ENCODE results near the gene SLBP. TPM values are rescaled to one million over a fixed set of nuclear protein-coding genes. Genes with fewer than 3 reads are reported as not detected.

Gene SLBP
- total RNA-seq, 1 experiment from 2014 or later: 73.4 TPM

- no TSS peak for BruUV-seq (replicated peaks)
- DNase-seq (ENCODE audit: low read depth, low spot score) (no peak), ATAC-seq (no peak)
- POLR2A ChIA-PET: no interaction called here
- TF ChIP-seq, protein P1, sequence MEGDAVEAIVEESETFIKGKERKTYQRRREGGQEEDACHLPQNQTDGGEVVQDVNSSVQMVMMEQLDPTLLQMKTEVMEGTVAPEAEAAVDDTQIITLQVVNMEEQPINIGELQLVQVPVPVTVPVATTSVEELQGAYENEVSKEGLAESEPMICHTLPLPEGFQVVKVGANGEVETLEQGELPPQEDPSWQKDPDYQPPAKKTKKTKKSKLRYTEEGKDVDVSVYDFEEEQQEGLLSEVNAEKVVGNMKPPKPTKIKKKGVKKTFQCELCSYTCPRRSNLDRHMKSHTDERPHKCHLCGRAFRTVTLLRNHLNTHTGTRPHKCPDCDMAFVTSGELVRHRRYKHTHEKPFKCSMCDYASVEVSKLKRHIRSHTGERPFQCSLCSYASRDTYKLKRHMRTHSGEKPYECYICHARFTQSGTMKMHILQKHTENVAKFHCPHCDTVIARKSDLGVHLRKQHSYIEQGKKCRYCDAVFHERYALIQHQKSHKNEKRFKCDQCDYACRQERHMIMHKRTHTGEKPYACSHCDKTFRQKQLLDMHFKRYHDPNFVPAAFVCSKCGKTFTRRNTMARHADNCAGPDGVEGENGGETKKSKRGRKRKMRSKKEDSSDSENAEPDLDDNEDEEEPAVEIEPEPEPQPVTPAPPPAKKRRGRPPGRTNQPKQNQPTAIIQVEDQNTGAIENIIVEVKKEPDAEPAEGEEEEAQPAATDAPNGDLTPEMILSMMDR (IDR thresholded peaks at IDR 0.05): no peak
- no peak for TF ChIP-seq POLR2AphosphoS5 (IDR thresholded peaks at IDR 0.05; ENCODE audit: low read depth, low read length)
- Histone ChIP-seq H3K27ac (ENCODE audit: low read length) (no peak overlapping the region), H3K36me3 (ENCODE audit: control insufficient read depth, insufficient read depth, low read length) (no peaks in the 10 kb centered on the region), H3K27me3 (ENCODE audit: control insufficient read depth, insufficient read depth, low read length) (no peaks in the 10 kb centered on the region), H3K9me3 (ENCODE audit: control insufficient read depth, insufficient read depth, low read depth, low read length) (no peaks in the 10 kb centered on the region), H3K4me1 (ENCODE audit: control insufficient read depth, insufficient read depth, low read length) (no peaks in the 10 kb centered on the region), H3K4me3 (ENCODE audit: low read depth in 2 of 2, low read length in 2 of 2) (no peak overlapping the region)
- in situ Hi-C loops (cut with HindIII; ENCODE audit: low pct_unique_long_range_greater_than_20kb, low sequenced_read_pairs): no loop called here
- CTCF ChIA-PET: no interaction called here
- intact Hi-C loops (cut with micrococcal nuclease; ENCODE audit: unreplicated experiment): no loop called here
Measured at GRCh38 chr4:1668488-1668840, 43.7 kb downstream of the SLBP start.

- H3K36me3 ChIP-seq (ENCODE audit: control insufficient read depth, insufficient read depth, low read length): no peaks in the 10 kb centered on the region
- intact Hi-C loops (cut with micrococcal nuclease; ENCODE audit: unreplicated experiment): no loop called here
- ChIA-PET POLR2A (no interaction called here), CTCF (no interaction called here)
- in situ Hi-C loops (cut with HindIII; ENCODE audit: low pct_unique_long_range_greater_than_20kb, low sequenced_read_pairs): no loop called here
- TF ChIP-seq, protein P1 (IDR thresholded peaks at IDR 0.05): no peak
- TF ChIP-seq POLR2AphosphoS5 (IDR thresholded peaks at IDR 0.05; ENCODE audit: low read depth, low read length): no peak
- TF ChIP-seq SIN3A (IDR thresholded peaks at IDR 0.05; ENCODE audit: borderline replicate concordance, insufficient read depth, low read depth, low read length): no peak
- no peak for TF ChIP-seq TCF7L2 (IDR thresholded peaks at IDR 0.05; ENCODE audit: low read depth, low read length)
- TF ChIP-seq, protein P2, sequence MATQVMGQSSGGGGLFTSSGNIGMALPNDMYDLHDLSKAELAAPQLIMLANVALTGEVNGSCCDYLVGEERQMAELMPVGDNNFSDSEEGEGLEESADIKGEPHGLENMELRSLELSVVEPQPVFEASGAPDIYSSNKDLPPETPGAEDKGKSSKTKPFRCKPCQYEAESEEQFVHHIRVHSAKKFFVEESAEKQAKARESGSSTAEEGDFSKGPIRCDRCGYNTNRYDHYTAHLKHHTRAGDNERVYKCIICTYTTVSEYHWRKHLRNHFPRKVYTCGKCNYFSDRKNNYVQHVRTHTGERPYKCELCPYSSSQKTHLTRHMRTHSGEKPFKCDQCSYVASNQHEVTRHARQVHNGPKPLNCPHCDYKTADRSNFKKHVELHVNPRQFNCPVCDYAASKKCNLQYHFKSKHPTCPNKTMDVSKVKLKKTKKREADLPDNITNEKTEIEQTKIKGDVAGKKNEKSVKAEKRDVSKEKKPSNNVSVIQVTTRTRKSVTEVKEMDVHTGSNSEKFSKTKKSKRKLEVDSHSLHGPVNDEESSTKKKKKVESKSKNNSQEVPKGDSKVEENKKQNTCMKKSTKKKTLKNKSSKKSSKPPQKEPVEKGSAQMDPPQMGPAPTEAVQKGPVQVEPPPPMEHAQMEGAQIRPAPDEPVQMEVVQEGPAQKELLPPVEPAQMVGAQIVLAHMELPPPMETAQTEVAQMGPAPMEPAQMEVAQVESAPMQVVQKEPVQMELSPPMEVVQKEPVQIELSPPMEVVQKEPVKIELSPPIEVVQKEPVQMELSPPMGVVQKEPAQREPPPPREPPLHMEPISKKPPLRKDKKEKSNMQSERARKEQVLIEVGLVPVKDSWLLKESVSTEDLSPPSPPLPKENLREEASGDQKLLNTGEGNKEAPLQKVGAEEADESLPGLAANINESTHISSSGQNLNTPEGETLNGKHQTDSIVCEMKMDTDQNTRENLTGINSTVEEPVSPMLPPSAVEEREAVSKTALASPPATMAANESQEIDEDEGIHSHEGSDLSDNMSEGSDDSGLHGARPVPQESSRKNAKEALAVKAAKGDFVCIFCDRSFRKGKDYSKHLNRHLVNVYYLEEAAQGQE (IDR thresholded peaks at IDR 0.05; ENCODE audit: insufficient read depth in 1 of 2, low read depth in 2 of 2, low read length in 1 of 2): no peak
- BruUV-seq (replicated peaks): no TSS peak
- DNase-seq (ENCODE audit: low read depth, low spot score) (no peak), ATAC-seq (no peak)
- H3K9me3 ChIP-seq (ENCODE audit: control insufficient read depth, insufficient read depth, low read depth, low read length): no peaks in the 10 kb centered on the region
- no peak overlapping the region for H3K27ac ChIP-seq (ENCODE audit: low read length)
- no peak overlapping the region for H3K4me3 ChIP-seq (ENCODE audit: low read depth in 2 of 2, low read length in 2 of 2)
- no peaks in the 10 kb centered on the region for H3K4me1 ChIP-seq (ENCODE audit: control insufficient read depth, insufficient read depth, low read length)
- no peaks in the 10 kb centered on the region for H3K27me3 ChIP-seq (ENCODE audit: control insufficient read depth, insufficient read depth, low read length)
Measured at GRCh38 chr4:1667273-1667672, 44.8 kb downstream of the SLBP start.

DNA sequence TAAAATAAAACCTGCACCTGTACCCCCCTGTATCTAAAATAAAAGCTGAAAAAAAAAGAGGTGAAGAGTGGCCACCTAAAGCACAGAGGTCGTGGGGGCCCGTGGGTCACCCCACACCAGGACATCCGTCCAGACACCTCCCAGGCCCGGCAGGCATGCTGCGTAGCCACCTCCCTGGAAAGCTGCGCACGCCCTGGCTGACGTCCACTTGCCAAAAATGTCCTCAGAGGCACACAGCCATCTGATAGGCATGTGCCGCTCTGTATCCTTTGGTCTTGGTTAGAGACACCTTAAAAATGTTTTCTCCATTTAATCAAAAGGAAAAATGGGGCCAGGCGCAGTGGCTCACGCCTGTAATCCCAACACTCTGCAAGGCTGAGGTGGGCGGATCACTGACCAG, 45.7 kb downstream of the SLBP start:
- ChIA-PET POLR2A (interaction anchor here (0.6 kb wide), 1 partner anchor 13 kb away, joined by 4 read pairs; no protein-coding TSS in a partner anchor), CTCF (no interaction called here)
- no TSS peak for BruUV-seq (replicated peaks)
- Histone ChIP-seq H3K9me3 (ENCODE audit: control insufficient read depth, insufficient read depth, low read depth, low read length) (no peaks in the 10 kb centered on the region), H3K4me3 (ENCODE audit: low read depth in 2 of 2, low read length in 2 of 2) (no peak overlapping the region), H3K36me3 (ENCODE audit: control insufficient read depth, insufficient read depth, low read length) (no peaks in the 10 kb centered on the region), H3K27ac (ENCODE audit: low read length) (no peak overlapping the region), H3K4me1 (ENCODE audit: control insufficient read depth, insufficient read depth, low read length) (no peaks in the 10 kb centered on the region), H3K27me3 (ENCODE audit: control insufficient read depth, insufficient read depth, low read length) (no peaks in the 10 kb centered on the region)
- ATAC-seq (no peak), DNase-seq (ENCODE audit: low read depth, low spot score) (no peak)
- intact Hi-C loops (cut with micrococcal nuclease; ENCODE audit: unreplicated experiment): no loop called here
- in situ Hi-C loops (cut with HindIII; ENCODE audit: low pct_unique_long_range_greater_than_20kb, low sequenced_read_pairs): no loop called here
- TF ChIP-seq, protein P1 (IDR thresholded peaks at IDR 0.05): no peak
- no peak for TF ChIP-seq POLR2AphosphoS5 (IDR thresholded peaks at IDR 0.05; ENCODE audit: low read depth, low read length)
- no peak for TF ChIP-seq SIN3A (IDR thresholded peaks at IDR 0.05; ENCODE audit: borderline replicate concordance, insufficient read depth, low read depth, low read length)
- no peak for TF ChIP-seq TCF7L2 (IDR thresholded peaks at IDR 0.05; ENCODE audit: low read depth, low read length)
- TF ChIP-seq, protein P2 (IDR thresholded peaks at IDR 0.05; ENCODE audit: insufficient read depth in 1 of 2, low read depth in 2 of 2, low read length in 1 of 2): no peak
